ENCODE measurements around the gene ADRB2.

DNA sequence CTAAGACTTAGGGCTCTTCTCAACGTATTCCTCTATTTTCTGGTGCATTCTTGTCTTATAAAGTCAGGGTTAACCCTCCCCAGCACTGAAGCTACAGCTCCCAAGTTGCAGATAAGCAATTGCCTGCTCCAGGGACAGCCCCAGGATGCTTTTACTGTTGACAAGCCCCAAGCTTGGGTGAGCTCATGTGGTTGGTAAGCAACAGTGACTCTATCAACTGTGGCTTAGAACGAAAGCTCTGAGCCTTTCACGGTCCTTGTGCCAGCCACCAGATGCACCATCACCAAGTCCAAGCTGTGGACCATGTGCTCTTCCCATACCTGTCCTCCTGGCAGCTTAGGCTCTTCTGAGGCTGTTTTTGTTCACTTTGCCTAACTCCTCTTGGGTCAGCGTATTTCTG is 13.5 kb downstream of the ADRB2 start:
- TF ChIP-seq, protein P1, sequence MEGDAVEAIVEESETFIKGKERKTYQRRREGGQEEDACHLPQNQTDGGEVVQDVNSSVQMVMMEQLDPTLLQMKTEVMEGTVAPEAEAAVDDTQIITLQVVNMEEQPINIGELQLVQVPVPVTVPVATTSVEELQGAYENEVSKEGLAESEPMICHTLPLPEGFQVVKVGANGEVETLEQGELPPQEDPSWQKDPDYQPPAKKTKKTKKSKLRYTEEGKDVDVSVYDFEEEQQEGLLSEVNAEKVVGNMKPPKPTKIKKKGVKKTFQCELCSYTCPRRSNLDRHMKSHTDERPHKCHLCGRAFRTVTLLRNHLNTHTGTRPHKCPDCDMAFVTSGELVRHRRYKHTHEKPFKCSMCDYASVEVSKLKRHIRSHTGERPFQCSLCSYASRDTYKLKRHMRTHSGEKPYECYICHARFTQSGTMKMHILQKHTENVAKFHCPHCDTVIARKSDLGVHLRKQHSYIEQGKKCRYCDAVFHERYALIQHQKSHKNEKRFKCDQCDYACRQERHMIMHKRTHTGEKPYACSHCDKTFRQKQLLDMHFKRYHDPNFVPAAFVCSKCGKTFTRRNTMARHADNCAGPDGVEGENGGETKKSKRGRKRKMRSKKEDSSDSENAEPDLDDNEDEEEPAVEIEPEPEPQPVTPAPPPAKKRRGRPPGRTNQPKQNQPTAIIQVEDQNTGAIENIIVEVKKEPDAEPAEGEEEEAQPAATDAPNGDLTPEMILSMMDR (IDR thresholded peaks at IDR 0.05): no peak
- TF ChIP-seq POLR2A (IDR thresholded peaks at IDR 0.05): no peak
